DND-41 (cell line): ENCODE data around the gene CERKL.

Experiments
- CTCF ChIP-seq: IDR thresholded peaks from 2 replicates; pipeline ENCODE4 v1.5.1; 2012; ENCODE audit warnings: borderline replicate concordance, low read length, moderate library complexity, mild to moderate bottlenecking; ENCODE audit not compliant: poor library complexity, severe bottlenecking; ENCODE audit errors: extremely low read depth
- EZH2 ChIP-seq: IDR thresholded peaks from 3 replicates; pipeline ENCODE4 v1.6.1; 2012; ENCODE audit warnings: borderline replicate concordance, low read depth, mild to moderate bottlenecking, moderate library complexity, low read length, inconsistent platforms; ENCODE audit not compliant: severe bottlenecking

- TF ChIP-seq CTCF: no peak
- TF ChIP-seq EZH2: no peak
Observed at GRCh38 chr2:181683518-181684453, 26.9 kb upstream of the CERKL start.
